ENCODE data around the gene ITGB8. TPM values are rescaled to one million over a fixed set of nuclear protein-coding genes. Genes with fewer than 3 reads are reported as not detected.

ITGB8 gene
- total RNA-seq, 3 donors from 2014 or later: 9.3 to 11.6 (median 10.8) TPM

DNA sequence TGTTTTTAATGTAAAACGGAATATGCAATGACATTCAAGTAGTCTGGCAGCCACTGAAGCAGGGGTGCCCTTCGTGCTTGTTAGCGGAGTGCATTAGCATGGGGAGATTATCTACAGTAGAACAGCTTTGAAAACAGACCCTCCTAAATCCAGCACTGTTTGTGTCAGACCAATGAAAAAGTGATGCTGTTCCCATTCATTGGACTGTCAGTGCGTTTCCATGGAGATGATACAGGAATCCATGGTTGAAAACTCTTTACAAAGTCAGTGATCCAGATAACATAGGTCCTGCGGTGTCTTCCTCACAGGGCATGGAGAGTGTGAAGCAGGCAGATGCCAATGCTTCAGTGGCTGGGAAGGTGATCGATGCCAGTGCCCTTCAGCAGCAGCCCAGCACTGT lies 73.6 kb downstream of the ITGB8 start:
- TF ChIP-seq, protein P1, sequence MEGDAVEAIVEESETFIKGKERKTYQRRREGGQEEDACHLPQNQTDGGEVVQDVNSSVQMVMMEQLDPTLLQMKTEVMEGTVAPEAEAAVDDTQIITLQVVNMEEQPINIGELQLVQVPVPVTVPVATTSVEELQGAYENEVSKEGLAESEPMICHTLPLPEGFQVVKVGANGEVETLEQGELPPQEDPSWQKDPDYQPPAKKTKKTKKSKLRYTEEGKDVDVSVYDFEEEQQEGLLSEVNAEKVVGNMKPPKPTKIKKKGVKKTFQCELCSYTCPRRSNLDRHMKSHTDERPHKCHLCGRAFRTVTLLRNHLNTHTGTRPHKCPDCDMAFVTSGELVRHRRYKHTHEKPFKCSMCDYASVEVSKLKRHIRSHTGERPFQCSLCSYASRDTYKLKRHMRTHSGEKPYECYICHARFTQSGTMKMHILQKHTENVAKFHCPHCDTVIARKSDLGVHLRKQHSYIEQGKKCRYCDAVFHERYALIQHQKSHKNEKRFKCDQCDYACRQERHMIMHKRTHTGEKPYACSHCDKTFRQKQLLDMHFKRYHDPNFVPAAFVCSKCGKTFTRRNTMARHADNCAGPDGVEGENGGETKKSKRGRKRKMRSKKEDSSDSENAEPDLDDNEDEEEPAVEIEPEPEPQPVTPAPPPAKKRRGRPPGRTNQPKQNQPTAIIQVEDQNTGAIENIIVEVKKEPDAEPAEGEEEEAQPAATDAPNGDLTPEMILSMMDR (IDR thresholded peaks at IDR 0.05): no peak
- H3K36me3 ChIP-seq (ENCODE audit: low read depth): no peaks in the 10 kb centered on the region
- no peaks in the 10 kb centered on the region for H3K9me3 ChIP-seq
- no peaks in the 10 kb centered on the region for H3K4me1 ChIP-seq (ENCODE audit: low read depth)
- ATAC-seq (no peak), DNase-seq (no peak)
- H3K4me3 ChIP-seq: no peak overlapping the region
- intact Hi-C loops (cut with DNase I, micrococcal nuclease): no loop called here

DNA sequence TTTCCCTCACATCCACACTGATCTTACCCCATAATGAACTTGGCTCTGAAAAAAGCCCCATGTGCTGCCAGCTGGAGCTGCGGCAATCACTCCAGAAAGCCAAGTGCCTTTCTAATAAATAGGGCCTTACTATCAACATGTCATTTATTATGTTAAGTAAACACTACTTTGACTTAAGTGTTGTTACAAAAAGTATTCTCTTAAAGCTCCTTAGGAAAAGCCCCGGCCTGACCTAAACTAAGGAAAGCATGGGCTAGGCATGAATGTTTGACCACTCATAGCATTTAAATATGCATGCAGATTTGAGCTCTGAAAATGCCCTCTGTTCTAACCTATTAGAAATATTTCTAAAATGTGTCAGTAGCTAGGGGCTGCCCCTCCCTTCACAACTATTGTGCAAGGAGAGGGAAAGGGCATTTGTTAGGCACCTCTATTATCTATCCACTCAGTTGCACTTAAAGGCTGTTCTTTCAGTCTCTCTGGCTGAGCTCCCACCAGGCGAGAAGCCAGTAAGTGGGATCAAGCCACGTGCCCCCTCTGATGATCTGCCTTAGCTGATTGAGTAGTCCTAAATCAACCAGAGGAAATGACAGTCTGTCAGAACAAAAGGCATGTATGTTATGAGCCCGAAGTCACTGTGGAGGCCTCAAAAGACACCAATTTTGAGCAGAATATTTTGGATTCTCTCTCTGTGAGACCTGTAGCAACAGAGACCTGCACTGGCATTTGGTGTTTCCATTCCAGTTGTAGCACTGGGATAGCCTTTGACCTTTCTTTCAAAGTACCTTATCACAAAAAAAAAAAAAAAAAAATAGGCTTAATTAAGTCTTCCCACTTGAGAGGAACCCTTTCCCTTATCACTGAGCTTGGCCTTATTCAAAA lies 77.1 kb downstream of the ITGB8 start:
- intact Hi-C loops (cut with DNase I, micrococcal nuclease): no loop called here
- ATAC-seq: peak; percentile 24
- Histone ChIP-seq H3K4me3 (no peak overlapping the region), H3K9me3 (no peaks in the 10 kb centered on the region), H3K4me1 (ENCODE audit: low read depth) (no peaks in the 10 kb centered on the region), H3K36me3 (ENCODE audit: low read depth) (no peaks in the 10 kb centered on the region)
- DNase-seq: peak in 1 of 3 donors; percentile 32
- TF ChIP-seq, protein P1 (IDR thresholded peaks at IDR 0.05): no peak

DNA sequence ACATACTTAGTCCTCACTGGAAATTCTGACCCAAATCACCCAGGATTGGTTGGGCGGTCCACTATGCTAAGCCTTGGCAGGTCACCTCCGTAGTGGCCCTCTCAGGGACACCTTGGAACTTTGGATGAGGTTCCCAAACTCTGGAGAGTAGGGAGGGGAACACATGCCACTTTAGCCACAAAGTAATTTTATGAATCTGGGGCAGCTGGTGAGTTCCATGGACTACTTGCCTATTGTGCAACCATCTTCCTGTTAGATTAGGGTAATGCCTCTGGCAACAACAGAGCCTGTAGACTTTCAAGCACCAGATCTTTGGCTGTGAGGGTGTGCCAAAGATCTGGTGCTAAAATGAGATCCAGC lies 77.7 kb downstream of the ITGB8 start:
- no peak for DNase-seq
- H3K36me3 ChIP-seq (ENCODE audit: low read depth): no peaks in the 10 kb centered on the region
- intact Hi-C loops (cut with DNase I, micrococcal nuclease): no loop called here
- TF ChIP-seq, protein P1 (IDR thresholded peaks at IDR 0.05): no peak
- ATAC-seq: peak; percentile 11
- H3K4me1 ChIP-seq (ENCODE audit: low read depth): no peaks in the 10 kb centered on the region
- no peaks in the 10 kb centered on the region for H3K9me3 ChIP-seq
- H3K4me3 ChIP-seq: no peak overlapping the region

DNA sequence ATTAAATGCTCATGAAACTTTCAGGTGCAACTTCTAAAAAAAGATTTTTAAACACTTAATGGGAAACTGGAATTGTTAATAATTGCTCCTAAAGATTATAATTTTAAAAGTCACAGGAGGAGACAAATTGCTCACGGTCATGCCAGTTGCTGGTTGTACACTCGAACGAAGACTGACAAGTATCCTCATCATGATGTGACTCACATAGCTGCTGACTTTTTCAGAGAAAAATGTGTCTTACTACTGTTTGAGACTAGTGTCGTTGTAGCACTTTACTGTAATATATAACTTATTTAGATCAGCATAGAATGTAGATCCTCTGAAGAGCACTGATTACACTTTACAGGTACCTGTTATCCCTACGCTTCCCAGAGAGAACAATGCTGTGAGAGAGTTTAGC lies 79.3 kb downstream of the ITGB8 start:
- ATAC-seq (no peak), DNase-seq (no peak)
- no peaks in the 10 kb centered on the region for H3K9me3 ChIP-seq
- no peak overlapping the region for H3K4me3 ChIP-seq
- no peaks in the 10 kb centered on the region for H3K36me3 ChIP-seq (ENCODE audit: low read depth)
- intact Hi-C loops (cut with DNase I, micrococcal nuclease): no loop called here
- H3K4me1 ChIP-seq (ENCODE audit: low read depth): no peaks in the 10 kb centered on the region
- TF ChIP-seq, protein P1 (IDR thresholded peaks at IDR 0.05): no peak

DNA sequence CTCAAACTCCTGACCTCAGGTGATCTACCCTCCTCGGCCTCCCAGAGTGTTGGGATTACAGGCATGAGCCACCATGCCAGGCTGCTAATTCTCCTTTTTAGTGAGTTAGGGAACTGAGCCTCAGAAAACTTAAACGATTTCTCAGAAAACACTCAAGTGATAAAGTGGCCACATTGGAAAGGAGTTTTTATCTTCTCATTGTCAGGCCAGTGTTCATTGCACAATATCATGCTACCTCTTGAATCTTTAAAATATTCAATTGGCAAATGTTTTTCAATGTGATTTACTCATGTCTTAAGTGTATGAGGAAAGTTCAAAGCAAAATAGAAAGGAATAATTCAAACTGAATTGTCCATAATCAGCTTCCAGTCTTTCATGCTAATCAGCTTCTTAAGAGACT lies 80.7 kb downstream of the ITGB8 start:
- no peaks in the 10 kb centered on the region for H3K4me1 ChIP-seq (ENCODE audit: low read depth)
- ATAC-seq: no peak
- TF ChIP-seq, protein P1 (IDR thresholded peaks at IDR 0.05): no peak
- no peaks in the 10 kb centered on the region for H3K9me3 ChIP-seq
- no peaks in the 10 kb centered on the region for H3K36me3 ChIP-seq (ENCODE audit: low read depth)
- intact Hi-C loops (cut with DNase I, micrococcal nuclease): no loop called here
- no peak for DNase-seq
- no peak overlapping the region for H3K4me3 ChIP-seq
